BJ (cell line): Measurements from ENCODE around the gene CALD1. TPM values are rescaled to one million over a fixed set of nuclear protein-coding genes. Genes with fewer than 3 reads are reported as not detected.

Experiments
- CTCF ChIA-PET: fragments of 350-600 bp; formaldehyde crosslinking; extraction: SDS; loops from one replicate; lab custom pipeline; 2021; ENCODE audit warnings: antibody characterized with exemption, inconsistent platforms; lab: Yijun Ruan, JAX
- POLR2A ChIA-PET: fragments of 300-600 bp; sonication (Branson Sonifier 250); formaldehyde crosslinking; extraction: SDS; loops from one replicate; lab custom pipeline; 2021; ENCODE audit warnings: antibody characterized with exemption; lab: Charles Lee
- DNase-seq: peaks from one replicate; pipeline ENCODE4 v3.0.0-alpha.2; 2011; ENCODE audit warnings: low read depth
- H3K27me3 ChIP-seq: 2 replicates; pipeline ENCODE4 v1.6.0; 2011; ENCODE audit warnings: low read length; ENCODE audit not compliant: control insufficient read depth, insufficient read depth
- H3K36me3 ChIP-seq: 2 replicates; pipeline ENCODE4 v1.5.1; 2011; ENCODE audit warnings: low read length; ENCODE audit not compliant: control insufficient read depth, insufficient read depth
- H3K4me3 ChIP-seq: 2 replicates; pipeline ENCODE4 v1.5.1; 2011; ENCODE audit warnings: low read depth, mild to moderate bottlenecking, control low read depth, low read length
- polyA plus RNA-seq: library from polyadenylated mRNA; depleted of rRNA; stranded (reverse); fragments of >200 nt; gene quantifications from 2 replicates; pipeline ENCODE4 v1.2.3, GENCODE V29; 2011
- TF ChIP-seq, protein P1 (sequence below): IDR thresholded peaks from 2 replicates; pipeline ENCODE4 v1.5.1; 2011; ENCODE audit warnings: low read depth, mild to moderate bottlenecking, control low read depth, inconsistent platforms, low read length, moderate library complexity; ENCODE audit not compliant: insufficient read depth

The CALD1 gene
- polyA plus RNA-seq, 1 experiment = 1,629 TPM

- TF ChIP-seq, protein P1, sequence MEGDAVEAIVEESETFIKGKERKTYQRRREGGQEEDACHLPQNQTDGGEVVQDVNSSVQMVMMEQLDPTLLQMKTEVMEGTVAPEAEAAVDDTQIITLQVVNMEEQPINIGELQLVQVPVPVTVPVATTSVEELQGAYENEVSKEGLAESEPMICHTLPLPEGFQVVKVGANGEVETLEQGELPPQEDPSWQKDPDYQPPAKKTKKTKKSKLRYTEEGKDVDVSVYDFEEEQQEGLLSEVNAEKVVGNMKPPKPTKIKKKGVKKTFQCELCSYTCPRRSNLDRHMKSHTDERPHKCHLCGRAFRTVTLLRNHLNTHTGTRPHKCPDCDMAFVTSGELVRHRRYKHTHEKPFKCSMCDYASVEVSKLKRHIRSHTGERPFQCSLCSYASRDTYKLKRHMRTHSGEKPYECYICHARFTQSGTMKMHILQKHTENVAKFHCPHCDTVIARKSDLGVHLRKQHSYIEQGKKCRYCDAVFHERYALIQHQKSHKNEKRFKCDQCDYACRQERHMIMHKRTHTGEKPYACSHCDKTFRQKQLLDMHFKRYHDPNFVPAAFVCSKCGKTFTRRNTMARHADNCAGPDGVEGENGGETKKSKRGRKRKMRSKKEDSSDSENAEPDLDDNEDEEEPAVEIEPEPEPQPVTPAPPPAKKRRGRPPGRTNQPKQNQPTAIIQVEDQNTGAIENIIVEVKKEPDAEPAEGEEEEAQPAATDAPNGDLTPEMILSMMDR = no peak
- Histone ChIP-seq H3K27me3 (no peaks in the 10 kb centered on the region), H3K4me3 (no peak overlapping the region), H3K36me3 (peaks cover 5% of the 10 kb centered on the region)
- CTCF ChIA-PET = interaction anchor here (0.6 to 1.8 kb wide), 4 partner anchors 17 to 68 kb away, joined by 3 to 7 read pairs (median 4); no protein-coding TSS in a partner anchor
- DNase-seq = no peak
- POLR2A ChIA-PET = interaction anchor here (0.6 to 1.1 kb wide), 2 partner anchors 9 to 11 kb away, joined by 3 to 5 read pairs; no protein-coding TSS in a partner anchor
Observed at GRCh38 chr7:134789967-134790685, 10.7 kb downstream of the CALD1 start.

DNA sequence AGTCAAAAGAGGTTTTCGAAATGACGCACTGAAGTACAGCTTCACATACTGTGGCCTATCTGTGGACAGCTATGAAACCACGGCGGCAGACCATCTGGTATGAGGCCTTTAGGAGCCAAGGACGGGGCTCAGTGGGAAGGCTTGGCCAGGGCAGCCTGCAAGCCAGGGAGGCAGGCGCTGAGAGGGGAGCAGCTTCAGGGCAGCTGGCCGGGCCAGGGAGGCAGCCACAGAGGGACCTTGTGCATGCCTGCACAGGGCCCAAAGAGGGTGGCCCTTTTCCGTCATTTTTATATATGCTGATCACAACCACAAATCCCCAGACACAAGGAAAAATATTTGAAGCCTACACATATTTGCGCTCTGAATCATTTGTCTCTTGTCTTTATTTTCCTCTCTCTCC, 13.5 kb downstream of the CALD1 start:
- CTCF ChIA-PET = no interaction called here
- no peak for DNase-seq
- no peak overlapping the region for H3K4me3 ChIP-seq
- POLR2A ChIA-PET = interaction anchor here (1.0 kb wide), 1 partner anchor 48 kb away, joined by 3 read pairs; no protein-coding TSS in a partner anchor
- peaks cover 7% of the 10 kb centered on the region for H3K36me3 ChIP-seq
- H3K27me3 ChIP-seq = no peaks in the 10 kb centered on the region
- TF ChIP-seq, protein P1 = no peak

GRCh38 chr7:134795231-134795630, 15.8 kb downstream of the CALD1 start:
- TF ChIP-seq, protein P1 = no peak
- no peak for DNase-seq
- POLR2A ChIA-PET = no interaction called here
- Histone ChIP-seq H3K27me3 (no peaks in the 10 kb centered on the region), H3K36me3 (peaks cover 8% of the 10 kb centered on the region), H3K4me3 (no peak overlapping the region)
- CTCF ChIA-PET = interaction anchor here (1.0 to 1.2 kb wide), 2 partner anchors 16 to 62 kb away, joined by 3 to 4 read pairs; partner anchors contain the start of gene CALD1

DNA sequence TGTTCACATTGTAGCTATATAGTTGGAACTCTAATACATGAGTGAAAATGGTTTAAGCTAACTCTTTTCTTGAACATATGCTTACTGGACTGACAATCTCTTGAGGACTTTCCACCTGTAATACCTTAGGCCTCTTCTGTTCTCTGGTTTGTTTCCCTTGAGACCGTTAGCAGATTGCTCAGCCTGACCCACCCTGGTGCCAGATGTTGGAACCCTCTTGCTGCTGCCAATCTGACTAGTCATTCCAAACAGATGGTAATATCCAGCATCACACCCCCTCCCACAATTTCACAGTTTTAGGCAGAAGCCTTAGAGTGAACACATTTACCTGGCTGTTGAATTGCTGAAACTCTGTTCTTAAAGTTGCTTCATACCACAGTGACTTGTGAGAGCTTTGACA, 18.7 kb downstream of the CALD1 start:
- CTCF ChIA-PET = interaction anchor here (0.8 kb wide), 1 partner anchor 29 kb away, joined by 4 read pairs; no protein-coding TSS in a partner anchor
- Histone ChIP-seq H3K27me3 (no peaks in the 10 kb centered on the region), H3K4me3 (no peak overlapping the region), H3K36me3 (peaks cover 10% of the 10 kb centered on the region)
- POLR2A ChIA-PET = interaction anchor here (0.6 kb wide), 1 partner anchor 75 kb away, joined by 3 read pairs; no protein-coding TSS in a partner anchor
- no peak for DNase-seq
- TF ChIP-seq, protein P1 = no peak

DNA sequence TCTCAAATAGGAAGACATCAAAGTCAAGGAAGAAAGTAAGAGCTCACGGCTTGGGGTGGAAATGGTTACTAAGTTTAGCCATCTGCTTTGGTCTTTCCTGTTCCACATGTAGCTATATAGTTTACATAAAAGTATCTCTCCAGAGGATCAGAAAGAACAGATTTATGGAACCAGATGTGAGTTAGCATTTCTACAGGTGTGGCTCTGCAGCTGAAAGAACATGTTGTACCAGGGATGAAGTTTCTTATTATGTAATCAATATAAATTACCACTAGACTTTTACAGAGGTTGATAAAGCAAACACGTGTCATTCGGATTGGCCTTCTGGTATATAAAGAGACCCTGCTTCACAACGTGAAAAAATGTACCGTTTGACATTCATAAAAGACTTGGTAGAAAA, 19.9 kb downstream of the CALD1 start:
- Histone ChIP-seq H3K27me3 (no peaks in the 10 kb centered on the region), H3K4me3 (no peak overlapping the region), H3K36me3 (peaks cover 8% of the 10 kb centered on the region)
- TF ChIP-seq, protein P1 = no peak
- no peak for DNase-seq
- CTCF ChIA-PET = no interaction called here
- POLR2A ChIA-PET = no interaction called here
